GM04503 (cell line): ENCODE results near the gene TRIM32.
A peak's percentile ranks its signal among the peaks of the same experiment; 100 is the strongest.

Experiments
- DNase-seq: peaks from one replicate; pipeline ENCODE4 v3.0.0-alpha.2; 2012; ENCODE audit warnings: low read depth

TRIM32 gene

GRCh38 chr9:116705531-116705930 is 18.4 kb downstream of the TRIM32 start:
- DNase-seq: no peak

GRCh38 chr9:116706310-116707290 is 19.5 kb downstream of the TRIM32 start:
- DNase-seq: no peak

- no peak for DNase-seq
Measured at GRCh38 chr9:116712781-116713180, 25.7 kb downstream of the TRIM32 start.

- DNase-seq: no peak
Measured at GRCh38 chr9:116713271-116713670, 26.2 kb downstream of the TRIM32 start.

GRCh38 chr9:116715751-116716150 is 28.6 kb downstream of the TRIM32 start:
- DNase-seq: no peak

- DNase-seq: no peak
Measured at GRCh38 chr9:116716438-116716837, 29.3 kb downstream of the TRIM32 start.

- DNase-seq: peak; percentile 47
Measured at GRCh38 chr9:116717150-116717549, 30.0 kb downstream of the TRIM32 start.

GRCh38 chr9:116718111-116718510 is 31.0 kb downstream of the TRIM32 start:
- no peak for DNase-seq

- no peak for DNase-seq
Measured at GRCh38 chr9:116720111-116720510, 33.0 kb downstream of the TRIM32 start.

GRCh38 chr9:116721411-116721810 is 34.3 kb downstream of the TRIM32 start:
- no peak for DNase-seq

GRCh38 chr9:116721944-116722343 is 34.8 kb downstream of the TRIM32 start:
- no peak for DNase-seq

GRCh38 chr9:116724123-116724522 is 37.0 kb downstream of the TRIM32 start:
- DNase-seq: no peak

GRCh38 chr9:116726602-116727001 is 39.5 kb downstream of the TRIM32 start:
- DNase-seq: no peak

GRCh38 chr9:116733010-116733641 is 46.0 kb downstream of the TRIM32 start:
- DNase-seq: no peak

- no peak for DNase-seq
Measured at GRCh38 chr9:116736399-116737151, 49.5 kb downstream of the TRIM32 start.

GRCh38 chr9:116737152-116737546 is 50.0 kb downstream of the TRIM32 start:
- peak; percentile 12 for DNase-seq

- no peak for DNase-seq
Measured at GRCh38 chr9:116741086-116741740, 54.1 kb downstream of the TRIM32 start.

GRCh38 chr9:116741742-116742141 is 54.6 kb downstream of the TRIM32 start:
- no peak for DNase-seq

GRCh38 chr9:116749176-116749575 is 62.1 kb downstream of the TRIM32 start:
- DNase-seq: no peak

- no peak for DNase-seq
Measured at GRCh38 chr9:116749772-116750171, 62.7 kb downstream of the TRIM32 start.

GRCh38 chr9:116750510-116750909 is 63.4 kb downstream of the TRIM32 start:
- DNase-seq: no peak
